ENCODE measurements around the gene KAT7. TPM values are rescaled to one million over a fixed set of nuclear protein-coding genes. Genes with fewer than 3 reads are reported as not detected.
A peak's percentile ranks its signal among the peaks of the same experiment; 100 is the strongest.

KAT7 gene
- total RNA-seq, 1 experiment from 2014 or later = 79.5 TPM

GRCh38 chr17:49851387-49852291 is 63.2 kb downstream of the KAT7 start:
- Histone ChIP-seq H3K36me3 (ENCODE audit: control insufficient read depth in 1 of 2, insufficient read depth in 2 of 2, low read length in 2 of 2) (no peaks in the 10 kb centered on the region), H3K4me1 (ENCODE audit: control insufficient read depth in 1 of 2, insufficient read depth in 2 of 2, low read length in 2 of 2) (peaks cover 0 to 8% of the 10 kb centered on the region in 2 experiments; a peak in 2 of 4 replicates), H3K4me3 (replicated peaks in 1 of 2; ENCODE audit: low read depth in 1 of 2, low read length in 2 of 2) (peak overlapping the region; percentile 35 to 52), H2AFZ (ENCODE audit: low read depth, low read length, poor library complexity, severe bottlenecking) (no peak overlapping the region), H3K79me2 (ENCODE audit: insufficient read depth, low read length) (no peaks in the 10 kb centered on the region), H3K4me2 (ENCODE audit: low read length) (peak overlapping the region; percentile 66), H3K9me2 (ENCODE audit: insufficient read depth) (no peaks in the 10 kb centered on the region), H3K9me3 (ENCODE audit: control insufficient read depth in 1 of 2, insufficient read depth in 1 of 2, low read depth in 1 of 2, low read length in 2 of 2) (no peaks in the 10 kb centered on the region), H4K20me1 (ENCODE audit: insufficient read depth) (no peaks in the 10 kb centered on the region), H3K27me3 (ENCODE audit: insufficient read depth, low read length) (no peaks in the 10 kb centered on the region), H3K27ac (ENCODE audit: low read depth, low read length) (no peak overlapping the region), H3K9ac (ENCODE audit: low read length) (peak overlapping the region; percentile 44)
- BruUV-seq (replicated peaks) = no TSS peak
- CTCF ChIA-PET = interaction anchor here (0.7 to 1.6 kb wide), 7 partner anchors 138 to 294 kb away, joined by 3 to 8 read pairs (median 4); partner anchors contain the start of gene SLC35B1
- peak; percentile 88 for ATAC-seq
- no peak for DNase-seq (ENCODE audit: low read depth, low spot score)
- intact Hi-C loops (cut with micrococcal nuclease) = loop anchor here (1.0 kb wide), 1 partner anchor 284 kb away; no protein-coding TSS in a partner anchor
- POLR2A ChIA-PET = no interaction called here
- RAD21 ChIA-PET (ENCODE audit: low non-redundant PET in 1 of 2, low total read pairs in 2 of 2, uncharacterized antibody in 2 of 2, unreplicated experiment in 2 of 2) = interaction anchor here in 1 of 2 experiments (1.0 kb wide), 1 partner anchor 284 kb away, joined by 3 read pairs; no protein-coding TSS in a partner anchor
- TF ChIP-seq POLR2A (IDR thresholded peaks at IDR 0.05; ENCODE audit: borderline replicate concordance, extremely low read depth, insufficient read depth, insufficient read length) (no peak), FOSL1 (IDR thresholded peaks at IDR 0.05; ENCODE audit: low read depth) (no peak), SRF (IDR thresholded peaks at IDR 0.05; ENCODE audit: low read depth) (no peak), CTCF (IDR thresholded peaks at IDR 0.05 in 2 of 3, conservative IDR thresholded peaks at IDR 0.05 in 1 of 3; ENCODE audit: borderline replicate concordance in 1 of 3, insufficient read depth in 1 of 3, low read depth in 2 of 3, low read length in 2 of 3) (peak; percentile 58 to 82 (median 77)), ZFX (IDR thresholded peaks at IDR 0.05) (no peak), ELF1 (IDR thresholded peaks at IDR 0.05; ENCODE audit: borderline replicate concordance, low read depth) (no peak), POLR2AphosphoS5 (IDR thresholded peaks at IDR 0.05; ENCODE audit: low read depth, low read length) (no peak), YY1 (IDR thresholded peaks at IDR 0.05; ENCODE audit: extremely low read depth, insufficient replicate concordance, low read depth, low read length) (no peak), EZH2 (IDR thresholded peaks at IDR 0.05) (no peak), RAD21 (IDR thresholded peaks at IDR 0.05; ENCODE audit: low read depth) (peak; percentile 63), SIN3A (IDR thresholded peaks at IDR 0.05; ENCODE audit: low read depth) (no peak), EZH2phosphoT487 (IDR thresholded peaks at IDR 0.05; ENCODE audit: borderline replicate concordance) (no peak), ATF3 (IDR thresholded peaks at IDR 0.05) (no peak), SP1 (IDR thresholded peaks at IDR 0.05; ENCODE audit: low read depth) (no peak), ZNF274 (IDR thresholded peaks at IDR 0.05; ENCODE audit: low read depth, low read length) (no peak), REST (IDR thresholded peaks at IDR 0.05; ENCODE audit: low read depth) (no peak), CBX3 (IDR thresholded peaks at IDR 0.05; ENCODE audit: low read depth) (no peak), TCF7L2 (IDR thresholded peaks at IDR 0.05; ENCODE audit: borderline replicate concordance, extremely low read depth, insufficient read depth, insufficient read length) (peak; percentile 91), MAX (IDR thresholded peaks at IDR 0.05) (no peak), EGR1 (IDR thresholded peaks at IDR 0.05; ENCODE audit: low read depth) (no peak), CEBPB (IDR thresholded peaks at IDR 0.05; ENCODE audit: low read depth) (no peak)

All from HCT116 (cell line).